ENCODE data around the gene BMPER.

The BMPER gene

DNA sequence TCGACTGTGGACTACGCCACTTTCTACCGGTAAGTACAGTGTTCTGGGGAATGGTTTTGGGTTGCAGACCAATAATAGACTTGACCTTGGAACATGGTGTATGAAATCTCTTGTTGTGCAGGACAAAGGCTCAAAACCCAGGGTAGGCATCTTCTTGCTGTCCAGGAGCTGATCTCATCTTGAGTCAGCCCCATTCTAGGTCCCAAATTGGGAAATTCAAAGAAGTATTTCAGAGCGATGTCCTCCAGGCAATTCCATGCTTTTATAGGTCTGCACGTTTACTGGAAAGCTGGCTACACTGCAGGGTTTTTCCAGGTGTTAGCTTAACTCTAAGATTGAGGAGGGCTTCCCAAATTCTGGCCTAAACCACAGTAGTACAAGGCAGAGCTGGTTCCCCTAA is 180.7 kb downstream of the BMPER start:
- in situ Hi-C loops (cut with MboI; ENCODE audit: low sequenced_read_pairs) = no loop called here

DNA sequence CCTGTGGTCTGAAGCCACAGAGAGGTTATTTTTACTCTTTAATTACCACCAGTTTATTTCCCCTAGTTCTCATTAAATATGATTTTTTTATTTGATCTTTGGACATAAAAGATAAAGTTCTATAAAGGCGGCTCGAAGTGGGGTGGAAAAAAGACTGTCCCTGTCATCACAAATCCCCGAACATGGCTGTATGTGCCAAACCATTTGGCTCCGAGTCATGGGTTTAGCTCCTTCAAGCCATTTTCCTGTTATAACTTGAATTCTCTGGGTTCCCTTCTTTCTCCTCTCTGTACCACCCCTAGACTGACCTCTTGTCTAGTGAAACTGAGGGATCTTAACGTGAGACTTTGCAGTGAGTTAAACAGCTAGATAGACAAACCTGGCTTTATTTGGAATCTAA is 181.6 kb downstream of the BMPER start:
- in situ Hi-C loops (cut with MboI; ENCODE audit: low sequenced_read_pairs) = no loop called here

DNA sequence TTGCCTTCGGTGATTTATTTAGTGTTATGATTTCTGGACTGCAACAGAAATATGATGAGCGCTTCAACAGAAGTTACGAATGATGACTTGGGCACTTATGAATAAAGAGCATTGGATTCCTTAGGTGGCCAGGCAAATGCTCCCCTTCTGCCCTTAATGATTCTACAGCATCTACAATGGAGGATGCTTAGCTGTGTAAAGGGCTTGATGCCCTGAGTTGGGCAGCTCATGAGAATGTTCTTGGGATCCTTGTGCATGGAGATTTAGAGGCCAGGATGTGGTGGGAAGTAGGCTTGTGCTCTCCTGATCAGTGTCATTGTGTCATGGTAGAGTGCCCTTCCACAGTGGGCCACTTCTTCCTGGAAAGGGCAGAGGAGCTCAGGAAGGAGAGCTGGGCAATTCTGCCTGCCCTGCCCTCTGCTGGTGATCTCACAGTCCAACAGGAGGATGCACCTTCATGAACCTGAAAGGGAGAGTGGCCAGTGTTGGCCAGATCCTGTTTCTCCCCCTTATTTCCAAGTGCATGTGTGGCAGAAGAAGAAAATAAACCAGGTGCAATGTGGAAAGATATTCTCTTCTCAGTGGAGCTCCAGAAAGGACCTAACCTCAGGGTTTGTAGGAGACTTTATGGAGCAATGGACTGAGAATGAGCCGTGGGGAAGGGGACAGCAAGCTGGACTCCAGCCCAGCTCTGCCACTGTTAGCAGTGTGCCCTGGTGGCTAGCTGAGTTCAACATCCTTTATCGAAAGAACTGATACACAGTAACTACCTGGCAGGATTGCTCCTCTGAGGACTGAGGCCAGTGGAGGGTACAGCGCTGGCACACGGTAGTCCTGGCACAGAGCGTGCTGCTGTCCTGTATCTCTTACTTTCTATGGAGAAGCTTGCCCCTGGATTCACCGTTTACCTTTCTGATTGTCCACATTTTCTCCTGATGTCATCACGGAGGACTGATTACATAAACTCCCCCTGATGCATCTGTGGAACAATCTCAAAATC is 182.9 kb downstream of the BMPER start:
- in situ Hi-C loops (cut with MboI; ENCODE audit: low sequenced_read_pairs) = no loop called here

DNA sequence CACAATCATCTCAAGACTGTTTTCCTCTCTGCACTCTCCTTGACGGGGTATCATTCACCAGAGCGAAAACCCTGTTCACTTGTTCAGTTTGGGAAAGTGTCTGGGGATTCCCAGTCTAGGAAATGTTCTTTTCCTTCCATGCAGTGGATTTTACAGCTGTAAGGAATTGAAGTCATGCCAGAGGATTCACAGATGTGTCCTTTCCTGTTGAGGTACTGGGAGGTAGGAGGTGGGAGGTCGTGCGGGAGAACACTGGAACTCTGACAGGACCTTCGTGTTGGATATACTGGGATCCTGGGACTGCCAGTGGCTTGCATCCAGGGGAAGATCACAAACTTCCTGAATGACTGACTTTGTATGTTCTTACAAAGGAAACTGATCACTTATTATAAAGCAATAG is 185.5 kb downstream of the BMPER start:
- in situ Hi-C loops (cut with MboI; ENCODE audit: low sequenced_read_pairs) = no loop called here

DNA sequence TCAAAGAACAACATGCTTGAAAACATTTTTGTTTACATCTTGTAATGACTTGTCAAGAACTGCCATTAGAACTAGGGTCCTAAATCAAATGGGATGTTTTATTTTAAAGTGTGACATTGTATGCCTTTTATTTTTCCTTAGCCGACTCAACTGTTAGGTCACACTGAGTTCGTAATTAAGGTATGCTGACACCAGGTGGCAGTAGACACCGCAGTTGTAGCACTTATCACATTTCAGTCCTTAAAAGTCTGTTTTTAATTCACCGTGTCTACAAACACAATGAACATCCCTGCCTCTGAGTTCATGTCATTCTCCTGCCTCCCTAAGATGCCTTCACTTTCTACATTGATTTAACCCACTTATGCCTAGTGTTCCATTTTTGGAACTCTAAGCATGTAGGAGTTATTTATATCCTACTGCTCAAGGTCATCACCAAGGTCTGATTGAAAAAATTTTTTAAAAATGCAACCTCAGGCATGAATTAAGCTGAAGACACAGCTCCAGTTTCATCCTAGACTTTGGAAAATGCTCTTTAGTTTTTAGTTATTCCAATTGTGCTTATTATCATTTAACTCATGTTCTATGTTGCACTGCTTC is 186.1 kb downstream of the BMPER start:
- in situ Hi-C loops (cut with MboI; ENCODE audit: low sequenced_read_pairs) = no loop called here

DNA sequence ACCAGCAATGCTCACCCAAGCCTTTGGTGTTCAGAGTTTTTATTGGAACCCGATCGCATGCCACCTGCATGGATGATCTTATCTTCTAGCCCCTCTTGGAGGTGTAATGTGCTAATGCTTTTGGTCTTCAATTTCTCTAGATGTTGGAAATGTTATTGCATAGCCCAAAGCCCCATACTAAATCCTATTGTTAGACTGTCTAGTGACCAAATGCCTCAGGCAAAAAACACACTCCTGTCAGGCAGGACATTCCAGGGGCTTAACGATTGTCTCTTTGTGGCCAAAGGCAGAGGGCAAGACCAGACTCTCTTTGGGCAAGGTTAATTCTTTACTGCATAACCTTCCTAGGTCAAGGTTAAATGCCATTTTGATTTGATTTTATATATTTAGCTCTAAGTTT is 187.9 kb downstream of the BMPER start:
- in situ Hi-C loops (cut with MboI; ENCODE audit: low sequenced_read_pairs) = no loop called here

DNA sequence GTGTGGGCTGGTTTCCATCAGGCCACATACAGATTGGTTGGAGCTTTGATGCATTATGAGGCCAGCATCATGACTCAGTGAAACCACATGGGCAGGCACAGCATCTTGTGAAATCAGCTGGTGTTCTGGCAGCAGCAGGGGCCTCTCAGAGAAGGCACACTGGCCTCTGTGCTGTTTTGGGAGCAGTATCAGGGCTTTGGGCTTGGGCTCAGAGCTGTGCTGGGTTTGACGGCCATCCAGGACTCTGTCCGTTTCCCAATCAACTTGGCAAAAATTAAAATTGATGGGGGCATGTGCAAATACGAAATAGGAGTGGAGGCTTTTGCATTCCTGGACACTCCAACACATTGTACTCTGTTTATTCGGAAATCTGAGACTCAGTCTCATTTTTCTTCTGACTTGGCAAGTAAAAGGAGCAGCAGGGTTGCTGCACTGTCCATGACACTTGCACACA is 190.9 kb downstream of the BMPER start:
- in situ Hi-C loops (cut with MboI; ENCODE audit: low sequenced_read_pairs) = no loop called here

DNA sequence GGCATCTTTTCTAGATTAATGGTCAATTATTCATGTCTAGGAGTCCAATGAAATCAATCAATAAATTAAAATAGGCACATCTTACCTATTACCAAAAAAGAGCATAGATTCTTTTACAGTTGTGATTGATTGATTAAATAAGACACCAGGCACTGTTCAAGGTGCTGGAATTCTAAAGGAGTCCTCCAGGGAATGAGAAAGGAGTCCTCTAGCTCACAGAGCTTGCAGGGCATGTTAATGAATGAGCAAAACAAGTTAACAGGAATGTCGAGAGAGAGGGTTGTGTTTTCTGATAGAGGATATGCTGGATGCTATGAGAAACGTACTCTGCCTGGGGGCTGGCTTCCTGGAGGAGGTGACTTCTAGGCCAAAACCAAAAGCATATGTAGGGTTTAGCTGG is 191.4 kb downstream of the BMPER start:
- in situ Hi-C loops (cut with MboI; ENCODE audit: low sequenced_read_pairs) = no loop called here

DNA sequence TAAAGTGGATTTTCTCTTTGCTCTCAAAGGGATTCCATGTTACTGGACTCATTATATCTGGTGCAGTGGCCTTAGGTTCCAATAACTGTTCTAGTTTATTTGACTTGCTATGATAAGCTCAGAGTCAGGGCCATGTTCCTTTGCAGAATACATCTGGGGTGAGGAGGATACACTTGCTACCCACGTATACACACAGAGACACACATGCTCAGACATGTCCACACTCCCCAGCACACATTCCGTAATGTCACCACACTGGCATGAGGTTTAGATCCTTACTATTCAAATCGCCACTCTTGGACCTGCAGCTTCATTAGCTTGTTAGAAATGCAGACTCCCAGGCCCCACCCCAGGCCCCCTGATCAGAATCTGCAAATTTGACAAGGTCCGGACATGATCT is 195.3 kb downstream of the BMPER start:
- in situ Hi-C loops (cut with MboI; ENCODE audit: low sequenced_read_pairs) = no loop called here

DNA sequence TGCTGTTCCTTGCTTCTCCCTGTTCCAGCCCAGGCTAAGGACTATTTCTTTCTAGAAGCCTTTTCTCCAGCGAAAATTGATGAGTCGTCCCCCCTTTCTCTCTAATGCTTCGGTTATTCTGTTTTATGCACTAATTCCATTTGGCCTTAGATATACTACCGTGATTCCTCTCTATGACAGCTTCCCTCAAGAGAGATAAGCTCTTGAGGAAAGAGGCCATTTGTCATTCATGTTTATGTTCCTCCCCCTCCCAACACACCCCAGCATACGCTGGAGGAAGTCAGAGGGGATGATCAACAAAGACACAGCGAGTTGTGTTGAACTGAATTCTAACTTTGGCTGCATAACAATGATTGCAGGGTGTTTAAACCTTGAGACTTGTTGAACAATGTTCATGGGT is 198.8 kb downstream of the BMPER start:
- in situ Hi-C loops (cut with MboI; ENCODE audit: low sequenced_read_pairs) = no loop called here

DNA sequence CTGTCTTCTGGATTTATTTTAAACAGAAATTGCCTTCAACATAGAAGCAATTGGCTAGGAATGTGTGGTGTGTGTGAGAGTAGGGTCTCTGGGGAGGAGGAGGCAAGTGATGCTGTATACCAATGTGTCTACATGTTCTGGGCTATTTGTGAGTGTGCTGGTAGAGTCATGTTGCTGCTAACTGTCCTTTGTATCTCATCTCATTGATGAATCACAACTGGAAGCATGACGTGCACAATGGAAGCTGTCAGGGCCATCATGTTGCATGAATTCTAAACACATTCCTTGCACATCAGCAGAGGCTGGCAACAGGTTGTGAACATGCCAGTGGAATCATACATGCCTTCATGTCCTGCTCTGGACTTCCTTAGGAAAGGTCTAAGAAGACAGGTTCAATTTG is 199.7 kb downstream of the BMPER start:
- in situ Hi-C loops (cut with MboI; ENCODE audit: low sequenced_read_pairs) = no loop called here

DNA sequence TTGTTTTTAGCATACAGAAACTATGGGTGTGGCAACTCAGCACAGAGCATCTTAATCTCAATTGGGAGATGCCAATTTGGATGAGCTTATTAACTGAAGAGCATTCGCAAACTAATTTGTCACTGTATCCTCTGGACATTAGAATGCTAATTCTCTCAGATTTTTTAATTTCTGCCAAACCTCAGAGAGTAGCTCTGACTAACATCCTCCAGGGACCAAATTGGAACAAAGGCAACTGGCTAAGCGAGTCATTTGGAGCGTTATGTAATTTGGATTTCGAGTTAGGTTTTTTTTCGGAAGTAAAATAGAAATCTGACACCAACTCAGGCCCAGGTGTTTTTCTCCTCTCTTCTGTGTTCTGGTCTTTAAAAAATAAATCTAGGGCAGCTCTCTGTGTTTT is 201.9 kb downstream of the BMPER start:
- in situ Hi-C loops (cut with MboI; ENCODE audit: low sequenced_read_pairs) = no loop called here

DNA sequence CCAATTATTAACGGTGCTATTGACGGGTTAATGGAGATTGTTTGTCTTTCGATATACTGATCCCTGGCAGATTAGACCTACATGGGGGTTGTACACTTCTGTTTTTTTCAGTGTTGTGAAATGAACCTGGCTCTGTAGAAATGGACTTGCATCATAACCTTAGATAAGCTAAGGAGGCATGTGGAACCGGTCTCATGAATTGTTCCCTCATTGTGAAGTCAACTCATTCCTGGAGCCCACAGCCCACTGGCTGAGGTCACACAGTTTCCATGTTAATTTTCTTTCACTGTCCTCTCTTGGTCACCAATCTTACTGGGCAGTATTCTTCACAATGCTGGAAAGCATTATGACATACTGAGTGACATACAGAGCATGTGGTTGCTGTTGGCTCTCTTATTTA is 202.8 kb downstream of the BMPER start:
- in situ Hi-C loops (cut with MboI; ENCODE audit: low sequenced_read_pairs) = no loop called here

DNA sequence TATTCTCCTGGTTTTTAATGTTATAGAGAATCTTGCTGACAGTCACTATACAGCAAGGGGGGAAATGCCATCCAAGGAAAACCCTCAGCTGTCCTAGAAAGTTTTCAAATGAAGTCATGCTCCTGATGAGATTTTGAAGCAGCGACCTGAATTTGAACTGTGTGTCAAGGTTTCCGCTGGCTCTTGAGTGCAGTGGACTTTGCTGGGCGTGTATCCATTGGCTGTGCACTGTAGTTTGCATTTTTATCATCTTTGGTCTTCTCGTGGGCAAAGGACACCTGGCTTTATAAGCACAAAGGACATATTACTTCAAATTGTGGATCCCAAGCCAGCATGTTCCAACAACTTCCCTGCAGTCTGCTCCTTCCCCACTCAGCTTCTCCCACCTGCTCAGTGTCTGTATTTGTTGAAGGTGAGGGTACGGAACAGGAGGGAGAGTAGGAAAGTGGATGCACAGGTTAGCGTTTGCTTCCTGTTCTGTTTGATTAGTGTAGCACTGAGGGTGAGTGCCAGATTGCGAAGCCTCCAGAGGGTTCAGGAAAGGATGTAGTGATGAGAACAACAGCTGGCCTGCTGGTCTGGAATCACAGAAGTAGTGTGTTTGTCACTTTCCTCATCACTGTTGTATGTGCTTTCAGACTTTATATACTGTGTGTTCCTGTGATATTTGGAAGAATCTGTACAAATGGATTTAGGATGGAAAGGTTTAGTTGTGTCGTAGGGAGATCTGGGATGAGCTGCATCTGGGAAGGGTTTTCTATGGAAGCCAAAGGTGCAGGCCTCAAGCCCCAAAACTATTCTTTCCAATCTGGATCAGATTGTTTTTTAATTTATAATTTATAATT is 204.8 kb downstream of the BMPER start:
- in situ Hi-C loops (cut with MboI; ENCODE audit: low sequenced_read_pairs) = no loop called here

DNA sequence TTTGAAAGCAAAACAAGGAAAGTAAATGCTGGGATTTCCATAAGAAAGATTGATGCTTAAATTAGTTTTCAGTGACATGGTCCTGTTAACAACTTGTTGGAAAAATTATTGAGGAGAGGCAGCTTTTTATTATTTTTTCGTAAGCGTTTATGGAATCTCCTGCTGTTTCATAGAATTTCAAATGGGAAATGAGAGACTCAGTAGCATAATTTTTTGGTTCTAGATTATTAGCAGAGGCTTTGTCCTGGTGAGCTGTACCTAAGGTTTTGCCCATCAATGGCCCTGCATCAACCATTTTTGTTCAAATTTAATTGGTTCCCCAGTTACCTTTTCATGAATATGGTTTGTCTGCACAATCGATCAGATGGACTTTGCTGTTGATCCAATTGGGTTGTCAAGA is 205.7 kb downstream of the BMPER start:
- in situ Hi-C loops (cut with MboI; ENCODE audit: low sequenced_read_pairs) = no loop called here

DNA sequence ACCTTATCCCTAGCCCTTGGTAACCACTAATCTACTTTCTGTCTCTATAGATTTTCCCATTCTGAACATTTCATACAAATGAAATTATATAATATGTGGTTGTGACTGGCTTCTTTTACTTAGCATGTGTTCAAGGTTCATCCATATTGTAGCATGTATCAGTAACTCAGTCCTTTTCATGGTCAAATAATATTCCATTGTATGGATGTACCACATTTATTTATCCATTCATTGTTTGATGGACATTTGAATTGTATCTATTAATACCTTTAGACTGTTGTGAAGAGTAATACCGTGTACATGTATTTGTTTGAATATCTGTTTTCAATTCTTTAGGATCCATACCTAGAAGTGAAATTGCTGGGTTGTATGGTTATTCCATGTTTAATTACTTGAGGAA is 210.2 kb downstream of the BMPER start:
- in situ Hi-C loops (cut with MboI; ENCODE audit: low sequenced_read_pairs) = no loop called here

DNA sequence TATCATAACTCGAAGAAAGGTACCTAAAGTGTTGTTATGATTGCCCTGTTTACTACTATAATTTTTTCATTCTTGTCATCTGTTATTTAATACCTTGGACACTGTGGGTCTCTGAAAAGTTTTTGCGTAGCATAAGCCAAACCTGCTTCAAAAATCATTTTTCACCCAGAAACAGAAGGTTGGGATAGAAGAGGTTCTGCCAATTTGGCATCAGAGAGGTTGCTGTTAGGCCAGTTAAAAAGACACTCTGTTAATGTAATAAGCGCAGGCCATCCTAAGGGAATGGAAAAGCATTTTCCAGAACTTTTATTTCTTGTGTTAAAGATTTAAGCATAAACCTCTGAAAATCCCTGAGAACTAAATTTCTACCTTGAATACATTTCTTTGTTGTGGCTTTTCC is 212.2 kb downstream of the BMPER start:
- in situ Hi-C loops (cut with MboI; ENCODE audit: low sequenced_read_pairs) = no loop called here

DNA sequence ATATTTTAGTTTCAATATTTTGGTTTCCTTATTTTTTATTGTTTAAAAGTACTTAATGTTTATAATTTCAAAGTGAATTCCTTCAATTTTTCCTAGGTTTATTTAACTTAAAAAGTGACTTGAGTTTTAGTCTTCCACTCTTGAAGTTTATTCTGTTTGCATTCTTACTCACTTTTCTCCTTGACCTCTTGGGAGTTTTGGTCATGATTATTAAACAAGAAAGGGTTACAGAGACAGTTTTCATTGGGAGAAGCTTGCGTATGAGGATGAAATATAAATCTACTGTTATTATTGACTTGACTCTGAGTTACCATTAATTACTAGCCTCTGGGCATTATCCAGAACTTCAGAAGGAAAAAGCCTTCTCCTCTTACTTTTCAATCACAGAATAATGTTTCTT is 216.0 kb downstream of the BMPER start:
- in situ Hi-C loops (cut with MboI; ENCODE audit: low sequenced_read_pairs) = no loop called here

DNA sequence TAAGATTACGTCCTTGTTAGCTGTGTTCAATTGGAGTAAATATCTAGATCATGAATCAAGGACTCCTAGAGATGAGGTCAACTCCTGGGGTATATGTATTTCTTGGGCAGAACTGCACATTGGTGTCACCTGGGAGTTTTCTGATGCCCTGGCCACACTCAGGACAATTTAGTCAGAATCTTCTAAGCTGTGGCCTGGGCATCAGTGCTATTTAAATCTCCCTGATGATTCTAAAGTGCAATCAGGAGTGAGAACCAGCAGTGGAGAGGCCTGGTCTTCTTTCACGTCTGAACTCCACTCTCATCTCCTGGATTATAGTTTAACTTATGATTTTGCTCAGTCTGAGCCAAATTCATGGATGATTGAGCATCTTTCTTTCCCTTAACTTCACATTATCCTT is 218.0 kb downstream of the BMPER start:
- in situ Hi-C loops (cut with MboI; ENCODE audit: low sequenced_read_pairs) = no loop called here

DNA sequence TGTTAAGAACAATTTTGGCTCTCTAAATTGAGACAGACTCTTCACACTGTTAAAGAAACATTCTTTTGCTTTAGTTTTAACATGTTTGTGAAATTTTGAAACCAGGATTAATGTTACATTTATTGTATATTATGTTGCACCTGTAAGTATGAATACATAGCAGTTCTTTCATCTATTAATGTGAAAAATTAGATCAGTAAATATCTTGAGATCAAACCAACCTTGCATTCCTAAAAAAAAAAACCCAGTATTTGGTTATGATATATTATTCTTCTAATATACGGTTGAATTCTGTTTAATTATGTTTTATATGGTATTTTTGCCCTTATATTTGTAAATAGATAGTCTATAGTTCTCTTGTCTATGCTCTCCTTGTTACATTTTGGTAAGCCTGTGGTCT is 219.4 kb downstream of the BMPER start:
- in situ Hi-C loops (cut with MboI; ENCODE audit: low sequenced_read_pairs) = no loop called here

DNA sequence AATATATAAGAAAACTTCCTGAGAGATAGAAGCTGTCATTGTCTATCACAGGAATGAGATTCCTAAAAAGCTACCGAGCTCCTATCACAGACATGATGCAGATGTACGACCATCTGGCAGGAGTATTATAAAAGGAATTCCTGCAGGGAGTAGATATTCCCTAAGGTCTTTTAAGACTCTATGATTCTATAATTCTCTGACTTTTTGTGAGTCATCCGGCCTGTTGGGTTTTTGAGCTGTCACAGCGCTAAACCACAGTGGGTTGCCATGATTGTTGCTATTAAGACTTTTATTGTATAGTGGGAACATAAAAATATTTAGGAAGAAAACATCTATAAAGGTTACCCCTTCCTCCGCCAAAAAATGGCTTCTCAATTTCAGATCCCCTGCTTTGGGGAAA is 223.4 kb downstream of the BMPER start:
- in situ Hi-C loops (cut with MboI; ENCODE audit: low sequenced_read_pairs) = no loop called here
